DMS 273 treated with DMSO at 0.1 percent for 48 hours (cell line): ENCODE measurements around the gene PRR23C.

Experiments used
- DNase-seq: peaks from one replicate; lab custom pipeline; 2025; lab: John Stamatoyannopoulos, UW

PRR23C gene

GRCh38 chr3:138995706-138996105, 49.0 kb downstream of the PRR23C start:
- no peak for DNase-seq
